ENCODE results near the gene DSCAM.

DSCAM gene

GRCh38 chr21:40339050-40339449 is 507.9 kb downstream of the DSCAM start:
- Histone ChIP-seq H3K4ac (ENCODE audit: low read depth, low read length) (no peak overlapping the region), H3K18ac (ENCODE audit: low read length) (no peak overlapping the region), H2AK5ac (ENCODE audit: low read length) (no peak overlapping the region), H3K36me3 (ENCODE audit: control insufficient read depth, insufficient read depth, low read length) (no peaks in the 10 kb centered on the region), H3K23ac (ENCODE audit: low read length) (no peak overlapping the region), H3K56ac (ENCODE audit: low read length) (no peak overlapping the region), H2BK5ac (ENCODE audit: low read length) (no peak overlapping the region), H3K27ac (ENCODE audit: low read depth, low read length) (no peak overlapping the region), H3K79me2 (ENCODE audit: control insufficient read depth, insufficient read depth, low read length) (no peaks in the 10 kb centered on the region), H4K8ac (ENCODE audit: low read depth, low read length) (no peak overlapping the region), H3K79me1 (ENCODE audit: low read length) (no peaks in the 10 kb centered on the region), H3K27me3 (ENCODE audit: insufficient read depth, low read length, poor library complexity) (no peaks in the 10 kb centered on the region), H2BK15ac (replicated peaks; ENCODE audit: low read depth) (no peak overlapping the region), H4K5ac (ENCODE audit: low read length) (no peak overlapping the region), H3K9ac (ENCODE audit: low read length) (no peak overlapping the region), H3K4me2 (ENCODE audit: low read length) (no peak overlapping the region), H3K4me1 (ENCODE audit: control insufficient read depth, low read depth, low read length) (peaks cover 4% of the 10 kb centered on the region), H3K4me3 (ENCODE audit: low read length) (no peak overlapping the region), H2BK120ac (ENCODE audit: low read depth, low read length) (no peak overlapping the region)
- no CpG with 5 or more reads among the region's 18 CpGs for WGBS (ENCODE audit: extremely low coverage, insufficient coverage, low lambda C conversion rate)
- DNase-seq = no peak

DNA sequence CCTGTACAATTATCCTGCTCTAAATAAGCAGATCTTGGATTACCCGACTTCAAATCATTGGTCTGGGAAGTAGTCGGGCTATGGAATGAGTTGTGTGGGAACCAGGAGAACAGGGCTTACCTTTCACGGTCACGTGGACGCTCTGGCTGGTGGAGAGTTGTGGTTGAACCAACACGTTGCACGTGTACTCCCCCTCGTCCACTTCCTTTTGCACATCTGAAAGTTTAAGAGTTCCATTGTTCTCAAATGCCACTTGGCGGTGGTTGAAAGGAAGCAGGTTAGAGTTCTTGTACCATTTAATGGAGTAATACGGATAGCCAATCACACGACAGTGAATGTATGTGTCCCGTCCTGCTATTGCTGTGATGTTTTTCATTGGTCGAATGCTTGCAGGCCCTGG is 509.0 kb downstream of the DSCAM start:
- Histone ChIP-seq H3K79me2 (ENCODE audit: control insufficient read depth, insufficient read depth, low read length) (no peaks in the 10 kb centered on the region), H4K5ac (ENCODE audit: low read length) (no peak overlapping the region), H3K27ac (ENCODE audit: low read depth, low read length) (no peak overlapping the region), H2BK120ac (ENCODE audit: low read depth, low read length) (no peak overlapping the region), H3K9ac (ENCODE audit: low read length) (no peak overlapping the region), H3K56ac (ENCODE audit: low read length) (no peak overlapping the region), H3K4ac (ENCODE audit: low read depth, low read length) (no peak overlapping the region), H4K8ac (ENCODE audit: low read depth, low read length) (no peak overlapping the region), H2AK5ac (ENCODE audit: low read length) (no peak overlapping the region), H3K27me3 (ENCODE audit: insufficient read depth, low read length, poor library complexity) (no peaks in the 10 kb centered on the region), H3K4me2 (ENCODE audit: low read length) (no peak overlapping the region), H3K4me1 (ENCODE audit: control insufficient read depth, low read depth, low read length) (peaks cover 4% of the 10 kb centered on the region), H3K79me1 (ENCODE audit: low read length) (no peaks in the 10 kb centered on the region), H3K18ac (ENCODE audit: low read length) (no peak overlapping the region), H3K4me3 (ENCODE audit: low read length) (no peak overlapping the region), H2BK5ac (ENCODE audit: low read length) (no peak overlapping the region), H3K23ac (ENCODE audit: low read length) (no peak overlapping the region), H2BK15ac (replicated peaks; ENCODE audit: low read depth) (no peak overlapping the region), H3K36me3 (ENCODE audit: control insufficient read depth, insufficient read depth, low read length) (no peaks in the 10 kb centered on the region)
- WGBS (ENCODE audit: extremely low coverage, insufficient coverage, low lambda C conversion rate) = no CpG with 5 or more reads among the region's 13 CpGs
- no peak for DNase-seq

DNA sequence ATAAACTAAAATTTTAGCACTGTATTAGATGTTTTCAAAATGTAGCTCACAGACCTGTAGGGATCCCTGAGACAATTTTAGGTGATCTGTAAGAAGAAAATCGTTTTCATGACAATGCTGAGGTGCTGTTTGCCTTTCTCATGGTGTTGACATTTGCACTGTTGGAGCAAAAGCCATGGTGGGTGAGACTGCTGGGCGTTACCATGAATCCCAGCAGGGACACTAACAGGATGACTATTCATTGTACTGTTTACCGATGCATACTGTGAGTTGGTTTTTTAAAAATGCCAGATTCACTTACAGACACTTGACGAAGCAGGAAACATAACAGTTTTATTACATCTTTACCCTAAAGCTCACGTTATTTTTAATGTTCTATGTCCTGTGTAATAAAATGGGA is 511.3 kb downstream of the DSCAM start:
- Histone ChIP-seq H4K8ac (ENCODE audit: low read depth, low read length) (no peak overlapping the region), H3K4me2 (ENCODE audit: low read length) (no peak overlapping the region), H3K4me1 (ENCODE audit: control insufficient read depth, low read depth, low read length) (peaks cover 4% of the 10 kb centered on the region), H3K23ac (ENCODE audit: low read length) (no peak overlapping the region), H3K79me1 (ENCODE audit: low read length) (no peaks in the 10 kb centered on the region), H4K5ac (ENCODE audit: low read length) (no peak overlapping the region), H2AK5ac (ENCODE audit: low read length) (no peak overlapping the region), H3K4ac (ENCODE audit: low read depth, low read length) (no peak overlapping the region), H3K27ac (ENCODE audit: low read depth, low read length) (no peak overlapping the region), H3K4me3 (ENCODE audit: low read length) (no peak overlapping the region), H2BK5ac (ENCODE audit: low read length) (no peak overlapping the region), H2BK120ac (ENCODE audit: low read depth, low read length) (no peak overlapping the region), H3K79me2 (ENCODE audit: control insufficient read depth, insufficient read depth, low read length) (no peaks in the 10 kb centered on the region), H3K36me3 (ENCODE audit: control insufficient read depth, insufficient read depth, low read length) (no peaks in the 10 kb centered on the region), H3K18ac (ENCODE audit: low read length) (no peak overlapping the region), H3K27me3 (ENCODE audit: insufficient read depth, low read length, poor library complexity) (no peaks in the 10 kb centered on the region), H3K56ac (ENCODE audit: low read length) (no peak overlapping the region), H2BK15ac (replicated peaks; ENCODE audit: low read depth) (no peak overlapping the region), H3K9ac (ENCODE audit: low read length) (no peak overlapping the region)
- no peak for DNase-seq
- no CpG with 5 or more reads among the region's 5 CpGs for WGBS (ENCODE audit: extremely low coverage, insufficient coverage, low lambda C conversion rate)

DNA sequence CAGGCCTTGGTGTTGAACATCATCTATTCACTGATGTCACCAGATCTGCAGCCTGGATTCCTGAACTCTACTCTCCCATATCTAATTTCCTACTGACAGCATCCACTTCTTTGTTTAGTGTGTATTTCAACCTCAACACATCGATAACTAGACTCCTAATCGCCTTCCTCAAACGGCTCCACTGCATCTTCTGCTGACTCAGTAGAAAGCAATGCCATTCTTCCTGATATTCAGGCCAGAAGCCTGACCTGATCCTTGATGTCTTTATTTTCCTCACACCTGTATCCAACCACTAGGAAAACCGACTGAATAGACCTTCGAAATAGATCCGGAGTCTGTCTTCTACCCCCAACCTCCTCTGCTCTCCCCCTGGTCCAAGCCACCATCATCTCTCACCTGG is 512.8 kb downstream of the DSCAM start:
- Histone ChIP-seq H3K4me1 (ENCODE audit: control insufficient read depth, low read depth, low read length) (peaks cover 4% of the 10 kb centered on the region), H4K5ac (ENCODE audit: low read length) (no peak overlapping the region), H3K79me1 (ENCODE audit: low read length) (no peaks in the 10 kb centered on the region), H4K8ac (ENCODE audit: low read depth, low read length) (no peak overlapping the region), H3K23ac (ENCODE audit: low read length) (no peak overlapping the region), H3K4ac (ENCODE audit: low read depth, low read length) (no peak overlapping the region), H3K4me3 (ENCODE audit: low read length) (no peak overlapping the region), H2BK120ac (ENCODE audit: low read depth, low read length) (no peak overlapping the region), H3K18ac (ENCODE audit: low read length) (no peak overlapping the region), H3K27me3 (ENCODE audit: insufficient read depth, low read length, poor library complexity) (no peaks in the 10 kb centered on the region), H3K36me3 (ENCODE audit: control insufficient read depth, insufficient read depth, low read length) (no peaks in the 10 kb centered on the region), H3K79me2 (ENCODE audit: control insufficient read depth, insufficient read depth, low read length) (no peaks in the 10 kb centered on the region), H3K56ac (ENCODE audit: low read length) (no peak overlapping the region), H3K9ac (ENCODE audit: low read length) (no peak overlapping the region), H3K4me2 (ENCODE audit: low read length) (no peak overlapping the region), H3K27ac (ENCODE audit: low read depth, low read length) (no peak overlapping the region), H2BK5ac (ENCODE audit: low read length) (no peak overlapping the region), H2AK5ac (ENCODE audit: low read length) (no peak overlapping the region), H2BK15ac (replicated peaks; ENCODE audit: low read depth) (no peak overlapping the region)
- no CpG with 5 or more reads among the region's 6 CpGs for WGBS (ENCODE audit: extremely low coverage, insufficient coverage, low lambda C conversion rate)
- DNase-seq = no peak

DNA sequence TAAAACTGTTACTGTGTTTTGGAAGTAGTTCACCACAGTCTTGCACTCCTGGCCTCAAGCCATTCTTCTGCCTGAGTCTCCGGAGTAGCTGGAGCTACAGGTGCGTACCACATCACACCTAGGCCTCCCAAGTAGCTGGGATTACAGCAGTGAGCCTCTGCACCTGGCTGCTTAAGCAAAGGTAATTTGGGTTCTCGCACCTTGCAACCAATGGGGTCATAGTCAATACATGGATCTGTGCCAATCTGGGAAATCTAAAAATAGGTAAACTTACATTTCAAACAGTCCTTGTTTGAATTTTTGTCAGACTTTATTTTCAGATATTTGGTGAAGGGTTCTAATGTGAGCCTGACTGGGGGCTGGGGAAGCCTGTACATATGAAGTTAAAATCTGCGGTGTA is 513.2 kb downstream of the DSCAM start:
- no peak overlapping the region for H3K4ac ChIP-seq (ENCODE audit: low read depth, low read length)
- no peaks in the 10 kb centered on the region for H3K79me2 ChIP-seq (ENCODE audit: control insufficient read depth, insufficient read depth, low read length)
- H3K23ac ChIP-seq (ENCODE audit: low read length) = no peak overlapping the region
- no peak overlapping the region for H3K56ac ChIP-seq (ENCODE audit: low read length)
- no peak overlapping the region for H4K8ac ChIP-seq (ENCODE audit: low read depth, low read length)
- H3K9ac ChIP-seq (ENCODE audit: low read length) = no peak overlapping the region
- no peak overlapping the region for H2BK120ac ChIP-seq (ENCODE audit: low read depth, low read length)
- no peak overlapping the region for H3K4me3 ChIP-seq (ENCODE audit: low read length)
- H2AK5ac ChIP-seq (ENCODE audit: low read length) = no peak overlapping the region
- H3K79me1 ChIP-seq (ENCODE audit: low read length) = no peaks in the 10 kb centered on the region
- H3K4me2 ChIP-seq (ENCODE audit: low read length) = no peak overlapping the region
- H3K27me3 ChIP-seq (ENCODE audit: insufficient read depth, low read length, poor library complexity) = no peaks in the 10 kb centered on the region
- H3K4me1 ChIP-seq (ENCODE audit: control insufficient read depth, low read depth, low read length) = peaks cover 4% of the 10 kb centered on the region
- no peaks in the 10 kb centered on the region for H3K36me3 ChIP-seq (ENCODE audit: control insufficient read depth, insufficient read depth, low read length)
- no peak overlapping the region for H3K27ac ChIP-seq (ENCODE audit: low read depth, low read length)
- H2BK5ac ChIP-seq (ENCODE audit: low read length) = no peak overlapping the region
- H4K5ac ChIP-seq (ENCODE audit: low read length) = no peak overlapping the region
- DNase-seq = no peak
- H2BK15ac ChIP-seq (replicated peaks; ENCODE audit: low read depth) = no peak overlapping the region
- H3K18ac ChIP-seq (ENCODE audit: low read length) = no peak overlapping the region
- WGBS (ENCODE audit: extremely low coverage, insufficient coverage, low lambda C conversion rate) = no CpG with 5 or more reads among the region's 4 CpGs

DNA sequence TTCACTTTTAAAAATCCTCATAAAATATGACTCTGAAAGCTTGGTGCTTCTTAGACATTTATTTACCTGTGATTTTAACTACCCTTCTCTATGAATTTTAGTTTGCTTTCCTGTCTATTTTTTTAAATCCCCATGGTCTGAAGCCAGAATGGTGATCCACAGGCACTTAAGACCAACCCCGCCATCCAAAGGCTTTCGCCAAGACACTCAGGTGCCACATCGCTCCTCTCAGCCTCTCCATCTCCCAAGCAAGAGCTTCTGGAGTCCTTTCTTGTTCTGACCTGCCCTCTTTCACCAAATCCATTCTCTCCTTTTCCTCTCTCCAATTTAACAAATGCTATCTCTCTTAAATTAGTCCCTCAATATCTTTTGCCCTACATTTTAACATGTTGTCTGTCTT is 515.2 kb downstream of the DSCAM start:
- Histone ChIP-seq H3K27me3 (ENCODE audit: insufficient read depth, low read length, poor library complexity) (no peaks in the 10 kb centered on the region), H3K18ac (ENCODE audit: low read length) (no peak overlapping the region), H2BK15ac (replicated peaks; ENCODE audit: low read depth) (no peak overlapping the region), H2AK5ac (ENCODE audit: low read length) (no peak overlapping the region), H3K36me3 (ENCODE audit: control insufficient read depth, insufficient read depth, low read length) (no peaks in the 10 kb centered on the region), H3K4ac (ENCODE audit: low read depth, low read length) (no peak overlapping the region), H3K27ac (ENCODE audit: low read depth, low read length) (no peak overlapping the region), H3K23ac (ENCODE audit: low read length) (no peak overlapping the region), H2BK5ac (ENCODE audit: low read length) (no peak overlapping the region), H3K9ac (ENCODE audit: low read length) (no peak overlapping the region), H3K4me2 (ENCODE audit: low read length) (no peak overlapping the region), H4K5ac (ENCODE audit: low read length) (no peak overlapping the region), H3K79me2 (ENCODE audit: control insufficient read depth, insufficient read depth, low read length) (no peaks in the 10 kb centered on the region), H3K4me3 (ENCODE audit: low read length) (no peak overlapping the region), H3K79me1 (ENCODE audit: low read length) (no peaks in the 10 kb centered on the region), H4K8ac (ENCODE audit: low read depth, low read length) (no peak overlapping the region), H3K4me1 (ENCODE audit: control insufficient read depth, low read depth, low read length) (peaks cover 4% of the 10 kb centered on the region), H2BK120ac (ENCODE audit: low read depth, low read length) (no peak overlapping the region), H3K56ac (ENCODE audit: low read length) (no peak overlapping the region)
- WGBS (ENCODE audit: extremely low coverage, insufficient coverage, low lambda C conversion rate) = no CpG with 5 or more reads among the region's 3 CpGs
- DNase-seq = no peak
